H9 (cell line): ENCODE measurements around the gene CHMP3. TPM values are rescaled to one million over a fixed set of nuclear protein-coding genes. Genes with fewer than 3 reads are reported as not detected.

Experiments
- DNase-seq: peaks from one replicate; pipeline ENCODE4 v3.0.0-alpha.2; 2017
- H2AFZ ChIP-seq: one replicate; pipeline ENCODE4 v1.6.1; 2013; ENCODE audit warnings: mild to moderate bottlenecking, low read length, control low read depth, moderate library complexity
- H2AK5ac ChIP-seq: 2 replicates; pipeline ENCODE4 v1.6.1; 2013; ENCODE audit warnings: low read length, control low read depth, mixed read lengths; ENCODE audit not compliant: insufficient read length
- H2BK120ac ChIP-seq: one replicate; pipeline ENCODE4 v1.6.1; 2013; ENCODE audit warnings: low read depth, mild to moderate bottlenecking, low read length, control low read depth, inconsistent platforms; ENCODE audit not compliant: poor library complexity, severe bottlenecking
- H2BK12ac ChIP-seq: 2 replicates; pipeline ENCODE4 v1.6.1; 2013; ENCODE audit warnings: low read length, control low read depth, mixed read lengths, low read depth; ENCODE audit not compliant: insufficient read length
- H2BK15ac ChIP-seq: 2 replicates; pipeline ENCODE4 v1.6.1; 2013; ENCODE audit warnings: low read depth, low read length, control low read depth
- H2BK20ac ChIP-seq: one replicate; pipeline ENCODE4 v1.6.1; 2013; ENCODE audit warnings: low read depth, mild to moderate bottlenecking, low read length, control low read depth, inconsistent platforms; ENCODE audit not compliant: poor library complexity, severe bottlenecking
- H2BK5ac ChIP-seq: 2 replicates; pipeline ENCODE4 v1.6.1; 2013; ENCODE audit warnings: low read length, control low read depth, mixed read lengths; ENCODE audit not compliant: insufficient read length
- H3K14ac ChIP-seq: 2 replicates; pipeline ENCODE4 v1.6.1; 2013; ENCODE audit warnings: low read length, control low read depth; ENCODE audit not compliant: insufficient read depth
- H3K18ac ChIP-seq: 2 replicates; pipeline ENCODE4 v1.6.1; 2013; ENCODE audit warnings: low read depth, mild to moderate bottlenecking, mixed read lengths, low read length, control low read depth; ENCODE audit not compliant: insufficient read length
- H3K23ac ChIP-seq: 2 replicates; pipeline ENCODE4 v1.6.1; 2013; ENCODE audit warnings: low read length, control low read depth, mixed read lengths, low read depth; ENCODE audit not compliant: insufficient read length
- H3K23me2 ChIP-seq: 2 replicates; pipeline ENCODE4 v1.6.1; 2013; ENCODE audit warnings: low read depth, mild to moderate bottlenecking, mixed read lengths, low read length, control low read depth; ENCODE audit not compliant: insufficient read length, poor library complexity, severe bottlenecking
- H3K27ac ChIP-seq: 2 replicates; pipeline ENCODE4 v1.5.1; 2013; ENCODE audit warnings: low read length, control low read depth, mixed read lengths, low read depth; ENCODE audit not compliant: insufficient read length
- H3K27me3 ChIP-seq: 2 replicates; pipeline ENCODE4 v1.6.1; 2013; ENCODE audit warnings: low read length, control low read depth, inconsistent platforms; ENCODE audit not compliant: insufficient read depth
- H3K4ac ChIP-seq: 2 replicates; pipeline ENCODE4 v1.6.1; 2013; ENCODE audit warnings: low read depth, mild to moderate bottlenecking, control low read depth, inconsistent platforms, low read length, moderate library complexity
- H3K4me1 ChIP-seq: 2 replicates; pipeline ENCODE4 v1.6.1; 2013; ENCODE audit warnings: low read length, control low read depth, inconsistent platforms; ENCODE audit not compliant: insufficient read depth
- H3K4me2 ChIP-seq: 2 replicates; pipeline ENCODE4 v1.6.1; 2013; ENCODE audit warnings: low read length, control low read depth, mixed read lengths; ENCODE audit not compliant: insufficient read length, insufficient read depth
- H3K56ac ChIP-seq: 2 replicates; pipeline ENCODE4 v1.6.1; 2013; ENCODE audit warnings: low read depth, mild to moderate bottlenecking, mixed read lengths, low read length, control low read depth; ENCODE audit not compliant: insufficient read length
- H3K79me1 ChIP-seq: 2 replicates; pipeline ENCODE4 v1.6.1; 2013; ENCODE audit warnings: low read depth, mild to moderate bottlenecking, moderate library complexity, low read length, control low read depth, inconsistent platforms; ENCODE audit not compliant: insufficient read depth, poor library complexity, severe bottlenecking
- H3K79me2 ChIP-seq: 2 replicates; pipeline ENCODE4 v1.6.1; 2013; ENCODE audit warnings: low read length, control low read depth, inconsistent platforms; ENCODE audit not compliant: insufficient read depth
- H3K9ac ChIP-seq: 2 replicates; pipeline ENCODE4 v1.6.1; 2013; ENCODE audit warnings: low read length, control low read depth, mixed read lengths; ENCODE audit not compliant: insufficient read length; ENCODE audit errors: extremely low read depth
- H3K9me3 ChIP-seq: one replicate; pipeline ENCODE4 v1.6.1; 2013; ENCODE audit warnings: low read depth, low read length, inconsistent platforms; ENCODE audit not compliant: control insufficient read depth
- H3T11ph ChIP-seq: one replicate; pipeline ENCODE4 v1.6.1; 2013; ENCODE audit warnings: mild to moderate bottlenecking, low read length, control low read depth, inconsistent platforms
- H4K20me1 ChIP-seq: one replicate; pipeline ENCODE4 v1.6.1; 2013; ENCODE audit not compliant: control insufficient read depth, insufficient read length, insufficient read depth
- H4K5ac ChIP-seq: 2 replicates; pipeline ENCODE4 v1.6.1; 2013; ENCODE audit warnings: low read depth, mild to moderate bottlenecking, mixed read lengths, low read length, control low read depth; ENCODE audit not compliant: insufficient read length
- H4K8ac ChIP-seq: replicated peaks from 2 replicates; pipeline ENCODE4 v1.6.1; 2013; ENCODE audit warnings: low read length, control low read depth, mixed read lengths, low read depth; ENCODE audit not compliant: insufficient read length
- H4K91ac ChIP-seq: 2 replicates; pipeline ENCODE4 v1.6.1; 2013; ENCODE audit warnings: low read depth, mild to moderate bottlenecking, moderate library complexity, mixed read lengths, low read length, control low read depth; ENCODE audit not compliant: insufficient read length
- H3K27ac Mint-ChIP-seq, 3 experiments: 2 replicates in 2 of 3; 3 replicates in 1 of 3; pipeline ENCODE4 v1.8.0; 2020 to 2021; ENCODE audit warnings: mixed read lengths in 3 of 3, mild to moderate bottlenecking in 1 of 3, moderate library complexity in 1 of 3
- H3K27me3 Mint-ChIP-seq: 2 replicates; pipeline ENCODE4 v1.8.0; 2021; ENCODE audit warnings: low read depth, mild to moderate bottlenecking, moderate library complexity, mixed read lengths
- H3K36me3 Mint-ChIP-seq, 3 experiments: 2 replicates in 2 of 3; 3 replicates in 1 of 3; pipeline ENCODE4 v1.8.0; 2020 to 2021; ENCODE audit warnings: low read depth in 3 of 3, mixed read lengths in 3 of 3; ENCODE audit not compliant: insufficient read depth in 1 of 3
- H3K4me1 Mint-ChIP-seq, 2 experiments: 2 replicates each; pipeline ENCODE4 v1.8.0; 2020; ENCODE audit warnings: mixed read lengths in 2 of 2
- H3K4me3 Mint-ChIP-seq, 2 experiments: 2 replicates in 1 of 2; 3 replicates in 1 of 2; pipeline ENCODE4 v1.8.0; 2020 to 2021; ENCODE audit warnings: mild to moderate bottlenecking in 2 of 2, mixed read lengths in 2 of 2, moderate library complexity in 1 of 2
- H3K9me3 Mint-ChIP-seq, 2 experiments: 2 replicates in 1 of 2; 3 replicates in 1 of 2; pipeline ENCODE4 v1.8.0; 2020; ENCODE audit warnings: mild to moderate bottlenecking in 2 of 2, mixed read lengths in 2 of 2, moderate library complexity in 1 of 2
- WGBS: extraction: QIAGEN DNeasy Blood & Tissue Kit; methylation state at CpG from one replicate; pipeline ENCODE4 v1.1.7; 2013; ENCODE audit warnings: missing lambda C conversion rate, low lambda C conversion rate, mixed read lengths; ENCODE audit not compliant: insufficient read length; ENCODE audit errors: extremely low coverage; 5-methylcytosine and 5-hydroxymethylcytosine counted together
- total RNA-seq: library from RNA; stranded (reverse); gene quantifications from 2 replicates; pipeline ENCODE4 v1.2.1, GENCODE V29; 2021
- TF ChIP-seq, protein P1 (sequence below): fragments of 200-600 bp; sonication (generic); conservative IDR thresholded peaks from 3 replicates; pipeline ENCODE4 v1.8.0; 2021; ENCODE audit warnings: antibody characterized with exemption, mild to moderate bottlenecking

The CHMP3 gene
- total RNA-seq, 1 experiment from 2014 or later, result 28.8 TPM

DNA sequence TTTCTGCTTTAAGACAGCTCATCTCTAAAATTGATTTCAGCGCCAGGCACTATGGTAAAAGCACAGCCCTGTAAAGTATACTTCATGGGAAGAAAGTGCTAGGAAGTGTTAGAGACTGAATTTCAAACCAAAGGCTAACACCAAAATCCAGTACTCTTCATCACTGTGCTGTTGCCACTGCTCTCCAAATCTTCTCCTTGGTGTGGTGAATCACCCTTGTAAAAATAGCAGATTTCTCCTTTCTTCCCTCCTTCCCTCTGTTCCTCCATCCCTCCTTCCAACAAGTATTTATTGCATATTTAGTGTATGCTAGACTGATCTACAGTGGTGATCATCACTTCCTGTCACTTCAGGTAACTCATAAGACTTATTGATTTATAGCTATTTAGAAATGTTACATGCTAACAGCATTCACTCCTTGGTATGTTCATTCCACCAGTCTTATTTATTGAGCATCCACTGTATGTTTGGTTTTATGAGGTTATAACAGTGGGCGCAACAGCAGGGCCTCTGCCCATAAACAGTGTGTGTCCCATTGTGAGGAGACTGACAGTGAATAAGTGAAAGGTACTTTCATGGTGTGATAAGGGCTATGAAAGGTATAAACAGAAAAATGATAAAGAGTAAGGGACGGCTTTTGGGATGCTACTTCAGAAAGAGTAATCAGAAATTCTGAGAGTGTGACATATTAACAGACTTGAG lies 102.0 kb downstream of the CHMP3 start:
- no peak overlapping the region for H3K27ac ChIP-seq
- H3K79me1 ChIP-seq, result no peaks in the 10 kb centered on the region
- no peaks in the 10 kb centered on the region for H3K27me3 Mint-ChIP-seq
- no peak overlapping the region for H3K4ac ChIP-seq
- H3K18ac ChIP-seq, result no peak overlapping the region
- H3K23ac ChIP-seq, result no peak overlapping the region
- H3K4me1 ChIP-seq, result no peaks in the 10 kb centered on the region
- H2BK120ac ChIP-seq, result no peak overlapping the region
- no peaks in the 10 kb centered on the region for H3K23me2 ChIP-seq
- no peak overlapping the region for H3K9ac ChIP-seq
- no peak overlapping the region for H2BK15ac ChIP-seq
- peaks cover 26 to 76% (median 75%) of the 10 kb centered on the region in 3 experiments for H3K36me3 Mint-ChIP-seq
- H2BK12ac ChIP-seq, result no peak overlapping the region
- no peak overlapping the region for H2AFZ ChIP-seq
- H4K5ac ChIP-seq, result no peak overlapping the region
- no peaks in the 10 kb centered on the region for H3K9me3 Mint-ChIP-seq
- no peak overlapping the region for H2AK5ac ChIP-seq
- H3K9me3 ChIP-seq, result no peaks in the 10 kb centered on the region
- no CpG with 5 or more reads among the region's 3 CpGs for WGBS
- TF ChIP-seq, protein P1, sequence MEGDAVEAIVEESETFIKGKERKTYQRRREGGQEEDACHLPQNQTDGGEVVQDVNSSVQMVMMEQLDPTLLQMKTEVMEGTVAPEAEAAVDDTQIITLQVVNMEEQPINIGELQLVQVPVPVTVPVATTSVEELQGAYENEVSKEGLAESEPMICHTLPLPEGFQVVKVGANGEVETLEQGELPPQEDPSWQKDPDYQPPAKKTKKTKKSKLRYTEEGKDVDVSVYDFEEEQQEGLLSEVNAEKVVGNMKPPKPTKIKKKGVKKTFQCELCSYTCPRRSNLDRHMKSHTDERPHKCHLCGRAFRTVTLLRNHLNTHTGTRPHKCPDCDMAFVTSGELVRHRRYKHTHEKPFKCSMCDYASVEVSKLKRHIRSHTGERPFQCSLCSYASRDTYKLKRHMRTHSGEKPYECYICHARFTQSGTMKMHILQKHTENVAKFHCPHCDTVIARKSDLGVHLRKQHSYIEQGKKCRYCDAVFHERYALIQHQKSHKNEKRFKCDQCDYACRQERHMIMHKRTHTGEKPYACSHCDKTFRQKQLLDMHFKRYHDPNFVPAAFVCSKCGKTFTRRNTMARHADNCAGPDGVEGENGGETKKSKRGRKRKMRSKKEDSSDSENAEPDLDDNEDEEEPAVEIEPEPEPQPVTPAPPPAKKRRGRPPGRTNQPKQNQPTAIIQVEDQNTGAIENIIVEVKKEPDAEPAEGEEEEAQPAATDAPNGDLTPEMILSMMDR, result no peak
- no peak overlapping the region for H3K14ac ChIP-seq
- H3K79me2 ChIP-seq, result no peaks in the 10 kb centered on the region
- H3T11ph ChIP-seq, result no peak overlapping the region
- no peak overlapping the region for H4K8ac ChIP-seq
- no peak overlapping the region for H3K4me2 ChIP-seq
- H3K4me1 Mint-ChIP-seq, result no peaks in the 10 kb centered on the region
- no peak overlapping the region for H3K4me3 Mint-ChIP-seq
- no peak overlapping the region for H3K27ac Mint-ChIP-seq
- no peak overlapping the region for H2BK5ac ChIP-seq
- no peak overlapping the region for H2BK20ac ChIP-seq
- H3K56ac ChIP-seq, result no peak overlapping the region
- H3K27me3 ChIP-seq, result no peaks in the 10 kb centered on the region
- no peak overlapping the region for H4K91ac ChIP-seq
- H4K20me1 ChIP-seq, result no peaks in the 10 kb centered on the region
- no peak for DNase-seq
